K562 (cell line): ENCODE data around the gene VARS1. TPM values are rescaled to one million over a fixed set of nuclear protein-coding genes. Genes with fewer than 3 reads are reported as not detected.
"Not testable (repeated sequence)": the region's sequence is repeated elsewhere in the genome, so short reads cannot be mapped to it uniquely, and the experiment has no call there.

Experiments used
- ATAC-seq: fragments of 200-7000 bp; cut with Tn5 transposase; 3 replicates; pipeline ENCODE4 v1.9.1; 2020; ENCODE audit warnings: moderate library complexity
- BruUV-seq: library from RNA; stranded (reverse); fragments of 400-500 nt; replicated peaks from 2 replicates; lab custom pipeline; 2021; lab: Mats Ljungman, UMichigan
- CTCF ChIA-PET: fragments of 300-600 bp; formaldehyde crosslinking; extraction: SDS; loops from one replicate; lab custom pipeline; 2021; ENCODE audit warnings: low intra/inter-chr PET ratio; lab: Yijun Ruan, JAX
- POLR2A ChIA-PET: fragments of 300-600, 350-650 bp; sonication (Branson Sonifier 250); formaldehyde crosslinking; extraction: SDS; loops from one replicate; lab custom pipeline; 2021; ENCODE audit warnings: antibody characterized with exemption, inconsistent platforms; lab: Yijun Ruan, JAX
- DNase-seq, 4 experiments: peaks; one replicate each; pipeline versions ENCODE4 v3.0.0 to v3.0.0-alpha.2; 2011 to 2018; ENCODE audit warnings: low spot score in 3 of 4, mixed read lengths in 3 of 4; ENCODE audit errors: extremely low read depth in 1 of 4
- FAIRE-seq: peaks from 2 replicates; lab custom pipeline; 2011; peaks lifted over from hg19 to GRCh38; lab: Jason Lieb, UNC
- H2AFZ ChIP-seq: 2 replicates; pipeline ENCODE4 v1.6.0; 2011; ENCODE audit warnings: low read depth, low read length, control low read depth, inconsistent platforms
- H3K27ac ChIP-seq: fragments of 200-600 bp; 3 replicates; pipeline ENCODE4 v1.8.0; 2011; ENCODE audit warnings: low read depth, mild to moderate bottlenecking, control low read depth, inconsistent platforms, low read length, moderate library complexity, mixed read lengths; ENCODE audit errors: extremely low read depth
- H3K27me3 ChIP-seq, 2 experiments: fragments of 300-600 bp in 1 of 2; 2 replicates in 1 of 2; 3 replicates in 1 of 2; pipeline versions ENCODE4 v1.6.0 to v1.8.0; 2011; ENCODE audit warnings: inconsistent platforms in 2 of 2, low read length in 2 of 2, mild to moderate bottlenecking in 1 of 2, mixed read lengths in 1 of 2, moderate library complexity in 1 of 2; ENCODE audit not compliant: control insufficient read depth in 2 of 2, insufficient read depth in 2 of 2
- H3K36me3 ChIP-seq: fragments of 300-600 bp; 3 replicates; pipeline ENCODE4 v1.8.0; 2011; ENCODE audit warnings: mild to moderate bottlenecking, low read length, inconsistent platforms; ENCODE audit not compliant: control insufficient read depth, insufficient read depth
- H3K4me1 ChIP-seq, 2 experiments: fragments of 200-600 bp in 1 of 2; replicated peaks in 1 of 2; 2 replicates in 1 of 2; 3 replicates in 1 of 2; pipeline versions ENCODE4 v1.5.1 to v1.8.0; 2011; ENCODE audit warnings: inconsistent platforms in 2 of 2, low read length in 2 of 2, mild to moderate bottlenecking in 1 of 2, mixed read lengths in 1 of 2, moderate library complexity in 1 of 2; ENCODE audit not compliant: control insufficient read depth in 2 of 2, insufficient read depth in 2 of 2
- H3K4me2 ChIP-seq: 2 replicates; pipeline ENCODE4 v1.6.1; 2011; ENCODE audit warnings: low read length, control low read depth, inconsistent platforms, mixed read lengths; ENCODE audit not compliant: insufficient read depth
- H3K4me3 ChIP-seq: fragments of 200-600 bp; sonication (generic), shearing (Covaris generic); 2 replicates; pipeline ENCODE4 v1.5.1; 2016; ENCODE audit warnings: control low read depth, inconsistent platforms
- H3K79me2 ChIP-seq: fragments of 200-600 bp; 3 replicates; pipeline ENCODE4 v1.8.0; 2011; ENCODE audit warnings: low read length, inconsistent platforms; ENCODE audit not compliant: control insufficient read depth, insufficient read depth
- H3K9ac ChIP-seq, 2 experiments: 2 replicates each; pipeline versions ENCODE4 v1.6.0 to v1.6.1; 2011; ENCODE audit warnings: low read depth in 2 of 2, low read length in 2 of 2, control low read depth in 1 of 2, inconsistent platforms in 1 of 2, mild to moderate bottlenecking in 1 of 2, mixed read lengths in 1 of 2; ENCODE audit not compliant: insufficient read depth in 1 of 2
- H3K9me1 ChIP-seq: one replicate; pipeline ENCODE4 v1.6.0; 2011; ENCODE audit warnings: inconsistent platforms, mild to moderate bottlenecking, low read length, moderate library complexity; ENCODE audit not compliant: control insufficient read depth, insufficient read depth
- H3K9me3 ChIP-seq: replicated peaks from 2 replicates; pipeline ENCODE4 v1.5.1; 2011; ENCODE audit warnings: low read depth, low read length, inconsistent platforms; ENCODE audit not compliant: control insufficient read depth, insufficient read depth
- H4K20me1 ChIP-seq: replicated peaks from 2 replicates; pipeline ENCODE4 v1.6.1; 2011; ENCODE audit warnings: low read length, inconsistent platforms, mixed read lengths; ENCODE audit not compliant: control insufficient read depth, insufficient read depth
- CHD1 ChIP-seq: fragments of 200-600 bp; sonication (generic); IDR thresholded peaks from one replicate; pipeline ENCODE4 v1.6.1; 2012; ENCODE audit warnings: mild to moderate bottlenecking, moderate library complexity, low read length, inconsistent platforms
- KAT7 ChIP-seq: sonication (generic); formaldehyde crosslinking; IDR thresholded peaks from 2 replicates; pipeline ENCODE4 v1.8.0; 2022; ENCODE audit warnings: missing genetic modification reagents, mild to moderate bottlenecking, borderline replicate concordance
- MXD1 ChIP-seq: fragments of 250-450 bp; sonication (Bioruptor Pico); IDR thresholded peaks from 2 replicates; pipeline ENCODE4 v1.8.0; 2021; ENCODE audit warnings: borderline replicate concordance, mild to moderate bottlenecking, moderate library complexity; ENCODE audit not compliant: poor library complexity, severe bottlenecking
- POLR2A ChIP-seq: fragments of 450-650 bp; conservative IDR thresholded peaks from 2 replicates; pipeline ENCODE4 v1.6.1; 2016
- POLR2B ChIP-seq: fragments of 450-650 bp; IDR thresholded peaks from 2 replicates; pipeline ENCODE4 v1.6.1; 2018; ENCODE audit warnings: low read depth; ENCODE audit not compliant: partially characterized antibody
- STAG1 ChIP-seq: sonication (generic); formaldehyde crosslinking; IDR thresholded peaks from 2 replicates; pipeline ENCODE4 v1.5.0; 2020; ENCODE audit warnings: missing genetic modification reagents, borderline replicate concordance
- ZBED1 ChIP-seq: IDR thresholded peaks from 2 replicates; pipeline ENCODE4 v1.6.1; 2014
- ZFX ChIP-seq: sonication (generic); formaldehyde crosslinking; IDR thresholded peaks from 2 replicates; pipeline ENCODE4 v1.8.0; 2022; ENCODE audit warnings: mild to moderate bottlenecking, missing genetic modification reagents, moderate library complexity
- ZNF263 ChIP-seq: sonication (generic); formaldehyde crosslinking; IDR thresholded peaks from 2 replicates; pipeline ENCODE4 v1.8.0; 2022; ENCODE audit warnings: mild to moderate bottlenecking, missing genetic modification reagents, borderline replicate concordance
- WGBS: fragments of 100-300 bp; shearing (Covaris generic); methylation state at CpG from one replicate; pipeline ENCODE4 v1.1.6; 2016; ENCODE audit warnings: low coverage, mixed read lengths; ENCODE audit not compliant: insufficient coverage; ENCODE audit errors: missing lambda C conversion rate; 5-methylcytosine and 5-hydroxymethylcytosine counted together
- in situ Hi-C: fragments of 300-500 bp; cut with MboI; formaldehyde crosslinking; loops from 4 replicates; pipeline ENCODE4 v1.15.0; 2018; ENCODE audit warnings: inconsistent platforms, mixed read lengths
- intact Hi-C: fragments of 100-400 bp; cut with micrococcal nuclease; formaldehyde crosslinking; loops from 2 replicates; pipeline ENCODE4 v1.14.2; 2022
- polyA plus RNA-seq, 8 experiments: library from polyadenylated mRNA; depleted of rRNA in 4 of 8; stranded (reverse) in 5 of 8; unstranded in 3 of 8; fragments of >200 nt; fragmentation: Nextera tagmentation in 2 of 8; fragmentation: Illumina TruSeq in 1 of 8; extraction: Ambion mirVana in 2 of 8; extraction: Trizol in 1 of 8; gene quantifications; 2 replicates each; pipeline versions ENCODE4 v1.2.1 to v1.2.3, GENCODE V29; 2011 to 2014; ENCODE audit warnings: inconsistent platforms in 1 of 8, missing spikeins in 1 of 8
- total RNA-seq, 7 experiments: library from RNA; depleted of rRNA in 6 of 7; stranded (reverse); fragments of >200 nt in 6 of 7; fragmentation: Illumina TruSeq in 2 of 7; extraction: Trizol in 2 of 7; gene quantifications; 2 replicates each; pipeline versions ENCODE4 v1.2.1 to v1.2.3, GENCODE V29; 2011 to 2021; ENCODE audit warnings: low replicate concordance in 1 of 7
- TF ChIP-seq, protein P1 (sequence below), 2 experiments: fragments of 450-650 bp in 1 of 2; sonication (generic) in 1 of 2; formaldehyde crosslinking; conservative IDR thresholded peaks; 2 replicates each; pipeline versions ENCODE4 v1.4.0 to v1.8.1; 2020 to 2022; ENCODE audit warnings: mild to moderate bottlenecking in 1 of 2, missing genetic modification reagents in 1 of 2
- TF ChIP-seq, protein P2 (sequence below): sonication (generic); formaldehyde crosslinking; IDR thresholded peaks from 2 replicates; pipeline ENCODE4 v1.8.0; 2023; ENCODE audit warnings: mild to moderate bottlenecking, missing genetic modification reagents
- TF ChIP-seq, protein P3 (sequence below): sonication (generic); formaldehyde crosslinking; IDR thresholded peaks from 2 replicates; pipeline ENCODE4 v1.8.1; 2023; ENCODE audit warnings: mild to moderate bottlenecking, missing genetic modification reagents

Gene VARS1
- total and polyA plus RNA-seq, 9 of the 15 experiments (the other 6 are each of a cell fraction or from before 2014, with no cell fraction given) = 2.9 to 488 (median 130) TPM

DNA sequence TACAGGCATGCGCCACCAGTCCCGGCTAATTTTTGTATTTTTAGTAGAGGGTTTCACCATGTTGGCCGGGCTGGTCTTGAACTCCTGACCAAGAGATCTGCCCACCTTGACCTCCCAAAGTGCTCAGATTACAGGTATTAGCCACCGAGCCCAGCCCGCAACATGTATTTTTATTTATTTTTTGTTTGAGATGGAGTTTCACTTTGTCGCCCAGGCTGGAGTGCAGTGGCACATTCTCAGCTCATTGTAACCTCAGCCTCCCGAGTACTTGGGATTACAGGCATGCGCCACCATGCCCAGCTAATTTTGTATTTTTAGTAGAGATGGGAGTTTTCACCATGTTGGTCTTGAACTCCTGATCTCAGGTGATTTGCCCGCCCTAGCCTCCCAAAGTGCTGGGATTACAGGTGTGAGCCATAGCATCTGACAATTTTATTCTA, 42.6 kb upstream of the VARS1 start:
- peaks cover 60% of the 10 kb centered on the region for H3K36me3 ChIP-seq
- ATAC-seq, intact Hi-C loops, H3K9me3 ChIP-seq, in situ Hi-C loops, DNase-seq, BruUV-seq, H2AFZ ChIP-seq, H3K27me3 ChIP-seq, FAIRE-seq, H3K9me1 ChIP-seq: not testable (repeated sequence)
- peak overlapping the region; percentile 94 for H3K4me2 ChIP-seq
- ChIA-PET POLR2A (interaction anchor here (0.6 to 15.7 kb wide), 26 partner anchors 2 to 297 kb away, joined by 3 to 229 read pairs (median 5); partner anchors contain the start of genes ABHD16A, APOM, BAG6 and C6orf47), CTCF (interaction anchor here (0.6 kb wide), 1 partner anchor 10 kb away, joined by 3 read pairs; no protein-coding TSS in a partner anchor)
- peak overlapping the region; percentile 85 for H3K4me3 ChIP-seq
- peaks cover 26 to 43% of the 10 kb centered on the region in 2 experiments for H3K4me1 ChIP-seq
- H3K79me2 ChIP-seq = peaks cover 58% of the 10 kb centered on the region
- H3K9ac ChIP-seq = peak overlapping the region; percentile 98 to 100
- 29% methylated on average over 9 of the region's 9 CpGs for WGBS
- peak overlapping the region; percentile 88; the same call in 2 of the 3 replicates for H3K27ac ChIP-seq
- peaks cover 30% of the 10 kb centered on the region for H4K20me1 ChIP-seq
- TF ChIP-seq POLR2B = peak; percentile 20
- TF ChIP-seq ZNF263 (CRISPR knock-in tag) = 0 out of 2 replicates have a peak, but pooled peaks have one; percentile 18
- TF ChIP-seq, protein P1, sequence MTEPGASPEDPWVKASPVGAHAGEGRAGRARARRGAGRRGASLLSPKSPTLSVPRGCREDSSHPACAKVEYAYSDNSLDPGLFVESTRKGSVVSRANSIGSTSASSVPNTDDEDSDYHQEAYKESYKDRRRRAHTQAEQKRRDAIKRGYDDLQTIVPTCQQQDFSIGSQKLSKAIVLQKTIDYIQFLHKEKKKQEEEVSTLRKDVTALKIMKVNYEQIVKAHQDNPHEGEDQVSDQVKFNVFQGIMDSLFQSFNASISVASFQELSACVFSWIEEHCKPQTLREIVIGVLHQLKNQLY (CRISPR knock-in tag; conservative IDR thresholded peaks at IDR 0.05) = 0 out of 4 replicates have a peak, but pooled peaks of 1 of the 2 experiments have one; percentile 33
- TF ChIP-seq ZBED1 = peak; percentile 56; the same call in 1 of the 2 replicates
- TF ChIP-seq KAT7 (CRISPR knock-in tag) = peak; percentile 8; the same call in 1 of the 2 replicates
- peak; percentile 5 for TF ChIP-seq MXD1
- TF ChIP-seq, protein P2, sequence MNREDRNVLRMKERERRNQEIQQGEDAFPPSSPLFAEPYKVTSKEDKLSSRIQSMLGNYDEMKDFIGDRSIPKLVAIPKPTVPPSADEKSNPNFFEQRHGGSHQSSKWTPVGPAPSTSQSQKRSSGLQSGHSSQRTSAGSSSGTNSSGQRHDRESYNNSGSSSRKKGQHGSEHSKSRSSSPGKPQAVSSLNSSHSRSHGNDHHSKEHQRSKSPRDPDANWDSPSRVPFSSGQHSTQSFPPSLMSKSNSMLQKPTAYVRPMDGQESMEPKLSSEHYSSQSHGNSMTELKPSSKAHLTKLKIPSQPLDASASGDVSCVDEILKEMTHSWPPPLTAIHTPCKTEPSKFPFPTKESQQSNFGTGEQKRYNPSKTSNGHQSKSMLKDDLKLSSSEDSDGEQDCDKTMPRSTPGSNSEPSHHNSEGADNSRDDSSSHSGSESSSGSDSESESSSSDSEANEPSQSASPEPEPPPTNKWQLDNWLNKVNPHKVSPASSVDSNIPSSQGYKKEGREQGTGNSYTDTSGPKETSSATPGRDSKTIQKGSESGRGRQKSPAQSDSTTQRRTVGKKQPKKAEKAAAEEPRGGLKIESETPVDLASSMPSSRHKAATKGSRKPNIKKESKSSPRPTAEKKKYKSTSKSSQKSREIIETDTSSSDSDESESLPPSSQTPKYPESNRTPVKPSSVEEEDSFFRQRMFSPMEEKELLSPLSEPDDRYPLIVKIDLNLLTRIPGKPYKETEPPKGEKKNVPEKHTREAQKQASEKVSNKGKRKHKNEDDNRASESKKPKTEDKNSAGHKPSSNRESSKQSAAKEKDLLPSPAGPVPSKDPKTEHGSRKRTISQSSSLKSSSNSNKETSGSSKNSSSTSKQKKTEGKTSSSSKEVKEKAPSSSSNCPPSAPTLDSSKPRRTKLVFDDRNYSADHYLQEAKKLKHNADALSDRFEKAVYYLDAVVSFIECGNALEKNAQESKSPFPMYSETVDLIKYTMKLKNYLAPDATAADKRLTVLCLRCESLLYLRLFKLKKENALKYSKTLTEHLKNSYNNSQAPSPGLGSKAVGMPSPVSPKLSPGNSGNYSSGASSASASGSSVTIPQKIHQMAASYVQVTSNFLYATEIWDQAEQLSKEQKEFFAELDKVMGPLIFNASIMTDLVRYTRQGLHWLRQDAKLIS (CRISPR knock-in tag) = 0 out of 2 replicates have a peak, but pooled peaks have one; percentile 1
- peak; percentile 47 for TF ChIP-seq CHD1
- TF ChIP-seq POLR2A = peak; percentile 50
- TF ChIP-seq, protein P3, sequence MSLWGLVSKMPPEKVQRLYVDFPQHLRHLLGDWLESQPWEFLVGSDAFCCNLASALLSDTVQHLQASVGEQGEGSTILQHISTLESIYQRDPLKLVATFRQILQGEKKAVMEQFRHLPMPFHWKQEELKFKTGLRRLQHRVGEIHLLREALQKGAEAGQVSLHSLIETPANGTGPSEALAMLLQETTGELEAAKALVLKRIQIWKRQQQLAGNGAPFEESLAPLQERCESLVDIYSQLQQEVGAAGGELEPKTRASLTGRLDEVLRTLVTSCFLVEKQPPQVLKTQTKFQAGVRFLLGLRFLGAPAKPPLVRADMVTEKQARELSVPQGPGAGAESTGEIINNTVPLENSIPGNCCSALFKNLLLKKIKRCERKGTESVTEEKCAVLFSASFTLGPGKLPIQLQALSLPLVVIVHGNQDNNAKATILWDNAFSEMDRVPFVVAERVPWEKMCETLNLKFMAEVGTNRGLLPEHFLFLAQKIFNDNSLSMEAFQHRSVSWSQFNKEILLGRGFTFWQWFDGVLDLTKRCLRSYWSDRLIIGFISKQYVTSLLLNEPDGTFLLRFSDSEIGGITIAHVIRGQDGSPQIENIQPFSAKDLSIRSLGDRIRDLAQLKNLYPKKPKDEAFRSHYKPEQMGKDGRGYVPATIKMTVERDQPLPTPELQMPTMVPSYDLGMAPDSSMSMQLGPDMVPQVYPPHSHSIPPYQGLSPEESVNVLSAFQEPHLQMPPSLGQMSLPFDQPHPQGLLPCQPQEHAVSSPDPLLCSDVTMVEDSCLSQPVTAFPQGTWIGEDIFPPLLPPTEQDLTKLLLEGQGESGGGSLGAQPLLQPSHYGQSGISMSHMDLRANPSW (CRISPR knock-in tag) = peak; percentile 58; the same call in 1 of the 2 replicates
- TF ChIP-seq ZFX = peak; percentile 19; the same call in 1 of the 2 replicates
- 0 out of 2 replicates have a peak, but pooled peaks have one; percentile 7 for TF ChIP-seq STAG1 (CRISPR knock-in tag)
